Inflammatory macrophage (primary cell): ENCODE results near the gene DNAH14.

Experiments used
- DNase-seq, 2 donors: peaks; one replicate each; pipeline ENCODE4 v3.0.0-alpha.2; 2020 to 2022

The DNAH14 gene

GRCh38 chr1:225435487-225435886 is 506.0 kb downstream of the DNAH14 start:
- no peak for DNase-seq

GRCh38 chr1:225435957-225436392 is 506.5 kb downstream of the DNAH14 start:
- no peak for DNase-seq

GRCh38 chr1:225437710-225438437 is 508.4 kb downstream of the DNAH14 start:
- peak in 1 of 2 donors; percentile 60 for DNase-seq

- DNase-seq: no peak
These were observed 511.1 kb downstream of the DNAH14 start for GRCh38 chr1:225440380-225441221.

DNA sequence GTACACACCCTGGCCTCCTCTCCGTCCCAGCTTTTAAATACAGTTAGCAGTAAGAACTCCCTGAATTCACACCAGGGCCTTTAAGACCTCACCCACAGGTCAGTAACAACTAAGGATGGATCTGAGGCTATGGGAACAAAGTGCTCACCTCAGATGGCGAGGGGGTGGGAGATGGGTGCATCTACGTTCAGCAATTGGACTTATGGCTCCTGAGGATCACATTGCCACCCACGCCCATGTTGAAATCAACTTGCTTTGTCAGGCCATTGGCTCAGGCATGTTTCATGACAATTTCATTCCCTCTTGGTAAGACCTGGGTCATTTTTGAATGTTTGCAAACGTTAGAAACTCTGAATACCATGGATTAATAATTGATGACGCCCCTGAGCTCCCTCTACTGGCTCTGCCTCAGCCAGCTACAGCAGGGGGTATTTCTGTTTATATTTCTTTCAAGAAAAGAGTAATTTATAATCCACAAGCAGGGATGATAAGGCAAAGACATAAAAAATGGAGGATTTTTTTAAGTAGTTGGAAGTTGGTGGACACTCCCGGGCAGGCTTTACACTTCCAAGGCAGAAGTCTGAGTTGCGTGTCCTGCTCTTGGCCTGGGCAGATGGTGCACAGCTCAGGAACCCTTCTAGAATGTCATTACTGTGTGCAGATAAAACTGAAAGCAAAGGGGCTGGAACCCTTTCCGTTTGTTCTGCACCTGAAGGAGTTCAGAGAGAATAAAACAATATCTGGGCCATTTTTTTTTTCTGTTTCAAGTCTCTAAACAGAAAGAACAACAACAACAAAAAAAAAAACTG is 512.0 kb downstream of the DNAH14 start:
- DNase-seq: peak; percentile 44 to 72

DNA sequence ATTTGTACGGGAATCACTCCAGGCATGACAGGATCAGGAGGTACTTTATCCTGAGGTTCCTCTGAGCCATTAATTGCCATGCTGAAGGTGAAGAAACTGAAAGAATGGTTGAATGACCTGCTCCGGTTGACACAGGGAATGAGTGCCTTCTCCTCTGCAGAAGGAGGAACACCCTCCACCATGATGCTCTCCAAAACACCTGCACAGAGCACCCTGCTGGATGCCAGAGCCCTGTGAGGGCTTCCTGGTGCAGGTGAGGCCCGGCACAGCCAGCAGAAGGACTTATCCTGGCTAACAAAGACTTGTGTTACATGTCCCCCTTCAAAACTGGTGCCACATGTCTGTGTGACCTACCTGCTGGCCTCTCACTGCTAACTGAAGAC is 512.6 kb downstream of the DNAH14 start:
- DNase-seq: no peak

DNA sequence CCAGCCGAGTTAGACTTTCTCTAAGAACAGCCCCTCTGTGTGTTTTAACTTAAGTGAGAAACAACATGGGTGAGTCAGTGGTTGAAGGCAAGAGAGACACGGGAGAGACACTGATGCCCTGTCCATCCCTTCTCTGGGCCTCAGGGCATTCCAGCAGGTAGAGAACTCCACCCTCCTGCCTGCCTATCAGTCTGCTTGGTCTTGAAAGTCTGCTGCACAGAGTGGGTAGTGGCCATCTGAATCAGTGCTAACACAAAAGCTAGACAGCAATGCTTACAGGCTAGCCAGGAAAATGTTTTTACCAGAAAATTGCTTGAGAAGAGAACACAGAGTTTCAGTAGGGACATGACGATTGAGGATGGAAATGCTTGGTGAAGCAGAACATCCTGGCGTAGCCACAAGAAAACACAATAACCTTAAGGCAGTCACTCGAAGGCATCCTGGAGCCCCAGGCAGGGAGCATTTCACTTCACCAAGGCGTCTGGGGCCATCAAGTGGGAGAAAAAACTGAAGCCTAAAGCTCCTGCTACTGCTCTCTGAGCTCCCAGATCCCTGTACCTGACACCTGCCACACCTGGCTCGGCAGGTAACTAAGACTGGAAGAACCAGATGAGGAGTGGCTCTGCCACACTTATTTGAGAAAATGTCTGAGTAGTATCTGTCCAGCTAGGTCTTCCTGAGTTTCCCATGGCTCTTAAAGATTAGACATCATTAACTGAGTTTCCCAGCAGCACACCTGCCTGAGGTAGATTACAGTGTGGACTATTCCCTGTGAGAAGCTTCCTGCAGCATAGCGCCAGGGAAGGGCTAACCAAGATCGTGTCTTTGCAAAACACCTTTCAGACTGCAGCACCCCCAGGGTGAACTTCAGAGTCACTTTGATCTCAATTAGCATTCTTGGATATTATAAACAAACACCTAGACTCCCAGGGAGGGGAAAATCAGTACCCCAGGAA is 516.4 kb downstream of the DNAH14 start:
- DNase-seq: no peak

GRCh38 chr1:225446595-225446960 is 517.1 kb downstream of the DNAH14 start:
- DNase-seq: no peak

- no peak for DNase-seq
These were observed 517.6 kb downstream of the DNAH14 start for GRCh38 chr1:225446981-225447615.

DNA sequence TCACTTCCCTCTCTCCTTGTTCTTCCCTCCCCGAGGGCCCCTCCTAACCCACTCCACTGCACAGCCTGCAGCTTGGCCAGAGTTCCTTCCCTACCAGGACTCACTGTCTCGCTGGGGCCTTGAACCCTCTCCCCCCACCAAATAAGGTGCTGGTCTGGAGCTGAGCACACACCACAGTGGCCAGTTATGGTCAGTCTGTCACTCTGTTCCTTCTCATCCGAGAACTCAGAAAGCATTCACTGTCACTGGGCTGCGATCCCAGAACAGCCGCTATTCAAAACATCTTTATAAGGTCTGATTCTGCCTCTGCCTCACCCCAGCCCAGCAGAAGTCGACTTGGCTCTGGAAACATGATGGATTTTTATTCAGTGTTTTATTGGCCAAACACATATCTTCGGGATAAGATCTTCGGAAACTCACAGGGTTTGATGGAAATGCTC is 518.2 kb downstream of the DNAH14 start:
- DNase-seq: no peak

GRCh38 chr1:225448146-225448805 is 518.8 kb downstream of the DNAH14 start:
- DNase-seq: no peak
